Ishikawa (cell line): ENCODE measurements around the gene RRAD.

Source experiments
- CEBPB ChIP-seq: IDR thresholded peaks from 2 replicates; pipeline ENCODE4 v1.6.1; 2012
- CREB1 ChIP-seq: IDR thresholded peaks from 2 replicates; pipeline ENCODE4 v1.6.1; 2012; ENCODE audit warnings: low read depth
- EGR1 ChIP-seq: IDR thresholded peaks from 2 replicates; pipeline ENCODE4 v1.6.1; 2012
- EP300 ChIP-seq: IDR thresholded peaks from 2 replicates; pipeline ENCODE4 v1.6.1; 2012; ENCODE audit warnings: borderline replicate concordance
- FOXM1 ChIP-seq: IDR thresholded peaks from 2 replicates; pipeline ENCODE4 v1.6.1; 2012; ENCODE audit warnings: low read depth, borderline replicate concordance
- MAX ChIP-seq: IDR thresholded peaks from 2 replicates; pipeline ENCODE4 v1.6.1; 2012
- NFIC ChIP-seq: IDR thresholded peaks from 2 replicates; pipeline ENCODE4 v1.6.1; 2012
- RAD21 ChIP-seq: IDR thresholded peaks from 2 replicates; pipeline ENCODE4 v1.6.1; 2012; ENCODE audit warnings: low read depth
- REST ChIP-seq: IDR thresholded peaks from 2 replicates; pipeline ENCODE4 v1.6.1; 2012; ENCODE audit warnings: low read depth, mild to moderate bottlenecking
- TAF1 ChIP-seq: IDR thresholded peaks from 2 replicates; pipeline ENCODE4 v1.6.1; 2012; ENCODE audit warnings: low read depth, mild to moderate bottlenecking
- TCF12 ChIP-seq: IDR thresholded peaks from 2 replicates; pipeline ENCODE4 v1.6.1; 2012; ENCODE audit warnings: low read depth
- TEAD4 ChIP-seq: IDR thresholded peaks from 2 replicates; pipeline ENCODE4 v1.6.1; 2012
- USF1 ChIP-seq: IDR thresholded peaks from 2 replicates; pipeline ENCODE4 v1.6.1; 2012
- YY1 ChIP-seq: IDR thresholded peaks from 2 replicates; pipeline ENCODE4 v1.6.1; 2012; ENCODE audit warnings: low read depth
- ZBTB7A ChIP-seq: IDR thresholded peaks from 2 replicates; pipeline ENCODE4 v1.6.1; 2012; ENCODE audit warnings: low read depth

The RRAD gene

GRCh38 chr16:66891360-66891759, 34.0 kb downstream of the RRAD start:
- TF ChIP-seq MAX (no peak), USF1 (no peak), EGR1 (no peak), RAD21 (no peak), TEAD4 (no peak), TAF1 (no peak), EP300 (no peak), NFIC (no peak), CEBPB (no peak), REST (no peak), ZBTB7A (no peak), CREB1 (no peak), FOXM1 (no peak)

GRCh38 chr16:66890799-66891198, 34.5 kb downstream of the RRAD start:
- TF ChIP-seq TCF12 (no peak), YY1 (no peak), USF1 (no peak), ZBTB7A (no peak), NFIC (no peak), CREB1 (no peak), TEAD4 (no peak)

- TF ChIP-seq EGR1: no peak
- no peak for TF ChIP-seq FOXM1
- TF ChIP-seq TEAD4: no peak
- no peak for TF ChIP-seq NFIC
- TF ChIP-seq YY1: no peak
- TF ChIP-seq REST: no peak
- TF ChIP-seq TCF12: no peak
- no peak for TF ChIP-seq USF1
- TF ChIP-seq CEBPB: no peak
These were observed 35.7 kb downstream of the RRAD start for GRCh38 chr16:66889622-66890021.

- TF ChIP-seq USF1 (no peak), CEBPB (no peak), NFIC (no peak), YY1 (no peak), REST (no peak), FOXM1 (no peak), EP300 (no peak), CREB1 (no peak), TEAD4 (no peak), TCF12 (no peak), TAF1 (no peak), MAX (no peak), ZBTB7A (no peak)
These were observed 36.4 kb downstream of the RRAD start for GRCh38 chr16:66888647-66889615.
